AG08395 (cell line): ENCODE results near the gene GNB1.

Source experiments
- DNase-seq: peaks from one replicate; pipeline ENCODE4 v3.0.0; 2012; ENCODE audit warnings: mixed read lengths, low spot score

The GNB1 gene

GRCh38 chr1:1922956-1923833 is 32.3 kb upstream of the GNB1 start:
- DNase-seq: no peak

DNA sequence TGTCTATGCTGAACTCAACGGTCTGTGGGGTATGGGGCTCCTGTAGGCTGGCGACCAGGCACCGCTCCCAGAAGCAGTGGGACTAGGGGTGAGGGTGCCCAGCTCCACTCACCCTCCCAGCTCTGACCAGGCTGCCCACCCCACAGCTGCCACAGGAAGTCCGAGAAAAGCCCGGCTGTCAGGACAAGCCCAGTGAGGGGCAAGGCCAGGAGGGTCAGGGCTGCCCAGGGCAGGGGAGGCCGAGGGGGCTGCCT is 31.7 kb upstream of the GNB1 start:
- DNase-seq: no peak

- DNase-seq: no peak
These were observed 31.2 kb upstream of the GNB1 start for GRCh38 chr1:1921901-1922701.

DNA sequence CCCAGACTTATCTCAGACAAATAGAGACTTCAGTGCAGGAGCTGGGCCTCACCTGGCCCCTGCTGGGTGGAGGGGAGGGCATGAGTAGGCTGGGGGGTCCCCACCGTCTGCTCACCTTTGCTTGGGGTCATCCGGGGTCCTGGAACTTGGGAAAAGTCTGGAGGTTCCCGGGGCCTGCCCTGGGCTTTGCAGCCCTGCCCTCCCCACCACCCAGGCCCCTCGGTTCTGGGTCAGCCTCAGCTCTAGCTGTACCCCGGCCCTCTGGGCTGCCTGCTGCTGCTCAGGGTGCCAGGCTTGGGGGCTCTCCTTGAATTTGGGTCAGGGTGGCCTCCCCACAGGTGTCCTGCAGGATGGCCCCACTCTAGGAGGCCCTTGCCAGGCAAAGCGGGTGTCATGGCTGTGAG is 30.6 kb upstream of the GNB1 start:
- no peak for DNase-seq

DNA sequence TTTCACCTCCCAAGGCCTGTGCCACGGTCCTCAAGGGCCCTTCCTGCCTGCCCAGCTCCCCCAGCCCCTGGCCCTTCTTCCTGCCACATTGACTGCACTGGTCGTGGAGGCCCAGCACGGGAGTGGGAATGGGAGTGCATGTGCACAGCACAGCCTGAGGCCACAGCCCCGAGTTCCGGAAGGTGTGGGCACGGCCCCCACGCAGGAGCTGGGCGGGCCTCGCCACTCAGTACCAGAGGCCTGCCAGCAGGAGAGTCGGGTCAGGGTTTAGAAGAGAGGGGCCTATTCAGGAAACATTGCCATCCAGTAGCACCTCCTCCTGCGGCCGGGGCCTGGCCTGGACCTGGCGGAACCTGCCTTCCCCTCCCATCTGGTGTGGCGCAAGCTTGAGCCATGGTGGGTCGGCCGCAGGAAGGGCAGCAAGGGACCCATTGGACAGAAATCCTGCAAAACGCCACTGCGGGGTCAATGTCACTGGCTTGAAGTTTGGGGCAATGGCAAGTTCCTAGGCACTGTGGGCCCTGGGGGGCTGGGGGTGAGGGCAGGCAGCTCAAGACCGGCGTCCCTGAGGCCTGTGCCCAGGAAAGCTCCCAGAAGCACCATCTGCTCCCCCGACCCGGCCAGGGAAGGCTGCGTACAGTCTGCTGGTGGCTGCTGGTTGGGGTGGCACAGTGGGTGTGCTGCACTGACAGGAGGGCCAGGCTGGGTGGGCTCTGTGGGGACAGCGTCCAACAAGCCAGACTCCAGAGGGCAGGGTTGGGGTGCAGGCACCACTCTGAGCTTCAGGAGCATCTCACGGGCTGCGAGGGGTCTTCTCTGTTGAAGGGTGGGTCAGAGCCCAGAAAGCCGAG is 29.9 kb upstream of the GNB1 start:
- no peak for DNase-seq

- no peak for DNase-seq
These were observed 29.2 kb upstream of the GNB1 start for GRCh38 chr1:1920057-1920607.

DNA sequence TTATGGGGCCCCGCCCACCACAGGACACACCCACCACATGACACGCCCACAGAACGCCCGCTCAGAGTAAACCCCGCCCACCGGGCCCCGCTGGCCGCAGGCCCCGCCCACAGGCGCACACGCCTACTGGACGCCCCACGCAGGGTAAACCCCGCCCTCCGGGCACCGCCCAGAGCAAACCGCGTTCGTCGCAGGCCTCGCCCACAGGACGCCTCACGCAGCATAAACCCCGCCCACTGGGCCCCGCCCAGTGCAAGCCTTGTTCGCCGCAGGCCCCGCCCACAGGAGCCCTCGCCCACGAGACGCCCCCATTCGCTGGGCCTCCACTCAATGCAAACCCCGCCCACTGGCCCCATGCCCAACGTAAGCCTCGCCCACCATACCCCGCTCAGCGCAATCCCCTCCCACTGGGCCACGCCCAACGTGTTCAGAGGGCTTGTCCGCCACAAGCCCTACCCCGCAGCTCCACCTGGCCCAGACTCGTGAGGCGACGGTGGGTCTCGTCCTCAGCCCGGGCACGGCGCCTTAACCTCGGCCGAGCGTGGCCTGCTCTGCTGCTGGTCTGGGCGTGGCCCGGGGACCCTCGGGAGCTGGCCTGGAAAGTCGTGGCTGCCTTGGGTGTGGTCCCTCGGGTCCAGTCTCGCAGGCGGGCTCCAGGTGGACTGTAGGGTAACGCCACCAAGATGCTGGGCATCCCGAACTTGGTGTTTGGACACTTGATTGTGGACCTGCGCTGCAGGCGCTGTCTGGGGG is 28.6 kb upstream of the GNB1 start:
- DNase-seq: peak; percentile 100

DNA sequence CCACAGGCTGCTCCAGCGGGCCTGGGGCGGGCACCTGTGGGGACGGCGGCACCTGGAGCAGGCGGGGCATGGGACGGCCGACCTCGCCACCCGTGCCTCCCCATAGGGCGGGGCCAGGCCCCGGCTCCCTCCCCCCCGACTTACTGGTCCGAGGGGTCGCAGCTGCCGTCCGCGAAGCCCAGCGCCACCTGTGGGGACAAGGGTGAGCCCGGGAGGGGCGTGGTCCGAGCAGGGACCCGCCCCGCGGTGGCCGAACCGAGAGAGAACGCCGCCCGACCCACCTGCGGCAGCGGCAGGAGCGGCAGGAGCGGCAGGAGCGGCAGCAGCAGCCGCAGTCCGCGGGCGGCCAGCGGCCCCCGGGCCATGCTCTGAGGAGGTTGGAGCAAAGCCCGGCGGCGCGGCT is 28.0 kb upstream of the GNB1 start, which contains the start of gene TMEM52:
TSS of gene TMEM52 (minus strand) at position 379 of the 403 bp plus-strand sequence. CDS start at position 365, 14 bp downstream.
- DNase-seq: no peak

DNA sequence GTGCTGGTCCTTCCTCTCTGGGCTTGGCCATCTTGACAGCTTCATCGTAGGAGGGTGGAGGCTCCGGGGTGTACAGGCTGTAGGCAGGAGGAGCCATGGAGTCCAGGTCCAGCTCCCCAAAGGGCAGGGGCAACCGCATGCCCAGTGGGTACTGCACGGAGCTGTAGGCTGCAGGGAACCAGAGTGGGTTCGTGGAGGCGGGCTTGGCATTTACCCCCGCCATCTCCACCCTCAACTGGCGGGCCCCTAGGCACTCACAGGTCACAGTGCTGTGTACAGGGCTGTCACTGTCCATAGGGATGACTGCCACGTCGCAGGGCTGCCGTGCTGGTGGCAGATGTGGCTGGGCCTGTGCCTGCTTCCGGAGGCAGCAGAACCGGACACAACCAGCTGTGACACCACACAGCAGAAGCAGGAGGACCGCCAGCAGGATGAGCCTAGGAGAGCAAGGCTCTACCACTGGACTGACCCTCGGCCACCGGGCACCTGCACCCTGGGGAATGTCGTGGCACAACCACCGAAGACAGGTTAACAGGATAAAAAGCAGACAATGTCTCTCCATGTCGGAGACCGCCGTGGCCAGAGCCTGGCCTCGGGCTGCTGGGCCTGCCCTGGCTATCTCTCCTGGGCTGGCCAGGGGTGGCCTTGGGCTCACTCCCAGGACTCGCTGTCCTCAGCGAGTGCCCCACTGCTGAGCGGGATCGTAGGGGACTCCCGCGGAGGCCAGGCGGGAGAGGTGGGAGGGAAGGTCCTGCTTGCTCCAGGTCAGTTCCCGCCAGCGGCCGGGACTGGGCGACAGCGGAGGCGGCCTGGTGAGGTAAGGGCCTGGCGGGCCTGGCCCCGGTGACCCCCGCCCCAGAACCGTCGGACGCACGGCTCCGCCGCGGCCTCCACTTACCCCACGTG is 27.4 kb upstream of the GNB1 start:
- peak; percentile 15 for DNase-seq

DNA sequence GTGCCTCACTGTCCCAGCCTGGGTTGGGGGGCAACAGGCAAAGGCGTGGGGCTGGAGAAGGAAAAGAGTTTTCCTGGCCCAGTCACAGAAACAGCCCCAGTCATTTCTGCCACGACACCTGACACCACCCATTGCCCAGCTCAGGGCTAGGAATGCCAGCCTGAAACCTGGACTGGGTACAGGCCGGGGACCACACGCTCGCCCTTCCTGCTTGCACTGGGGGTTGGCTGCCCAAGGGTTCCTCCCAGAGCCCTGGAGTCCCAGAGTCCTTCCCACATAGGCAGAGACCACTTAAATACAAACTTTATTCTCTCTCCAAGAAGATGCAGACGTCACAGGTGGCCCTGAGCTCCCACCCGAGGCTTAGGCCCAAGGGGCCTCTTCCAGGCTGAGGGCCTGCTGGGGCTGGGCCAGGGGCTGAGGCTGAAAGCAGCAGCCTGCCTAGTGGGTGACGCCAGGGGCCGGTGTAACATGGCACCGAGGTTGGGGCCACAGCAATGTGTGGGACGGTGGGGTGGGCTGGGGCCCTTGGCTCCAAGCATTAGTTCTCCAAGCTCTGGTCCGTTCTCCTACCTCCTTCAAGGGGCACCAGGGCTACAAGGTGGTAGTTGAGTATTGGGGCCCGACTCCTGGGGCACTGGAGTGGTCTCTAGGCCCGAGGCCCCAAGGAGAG is 26.6 kb upstream of the GNB1 start:
- no peak for DNase-seq

GRCh38 chr1:1916851-1917251 is 26.0 kb upstream of the GNB1 start:
- no peak for DNase-seq

- DNase-seq: no peak
These were observed 25.3 kb upstream of the GNB1 start for GRCh38 chr1:1915911-1916840.

DNA sequence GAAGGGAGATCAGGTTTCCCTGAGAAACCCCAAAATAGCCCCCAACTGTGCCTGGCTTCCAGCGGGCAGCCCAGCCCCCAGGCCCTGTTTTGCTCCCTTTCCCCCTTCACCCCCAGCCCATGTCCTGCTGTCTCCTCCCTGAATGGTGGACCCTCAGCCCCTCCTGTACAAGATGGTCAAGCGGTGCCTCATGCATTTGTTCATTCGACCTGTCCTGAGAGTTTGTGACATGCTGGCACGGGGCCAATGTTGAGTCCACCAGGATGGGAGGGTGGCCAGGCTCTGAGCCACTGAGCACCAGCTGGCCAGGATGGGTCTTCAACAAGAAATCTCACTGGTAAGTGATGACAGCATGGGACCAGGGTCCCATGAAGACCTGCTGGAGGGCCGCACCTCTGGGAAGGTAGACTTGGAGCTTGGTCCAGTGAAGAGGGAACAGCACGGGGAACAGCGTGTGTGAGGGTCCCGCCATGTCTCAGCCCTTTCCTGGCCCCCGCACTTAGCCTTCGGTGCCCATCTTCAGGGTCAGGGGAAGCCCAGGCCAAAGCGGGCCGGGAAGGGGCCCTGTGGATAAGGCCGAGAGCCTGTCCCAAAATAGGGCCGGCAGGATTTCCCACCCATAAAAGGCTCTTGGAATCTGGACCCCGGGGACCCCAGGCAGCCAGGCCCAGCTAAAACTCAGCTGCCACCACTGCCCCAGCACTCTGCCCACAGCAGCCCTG is 24.2 kb upstream of the GNB1 start, which contains the start of gene CALML6:
TSS of gene CALML6 (plus strand) at position 290 of the 722 bp plus-strand sequence. CDS start at position 311, 21 bp downstream.
- no peak for DNase-seq

DNA sequence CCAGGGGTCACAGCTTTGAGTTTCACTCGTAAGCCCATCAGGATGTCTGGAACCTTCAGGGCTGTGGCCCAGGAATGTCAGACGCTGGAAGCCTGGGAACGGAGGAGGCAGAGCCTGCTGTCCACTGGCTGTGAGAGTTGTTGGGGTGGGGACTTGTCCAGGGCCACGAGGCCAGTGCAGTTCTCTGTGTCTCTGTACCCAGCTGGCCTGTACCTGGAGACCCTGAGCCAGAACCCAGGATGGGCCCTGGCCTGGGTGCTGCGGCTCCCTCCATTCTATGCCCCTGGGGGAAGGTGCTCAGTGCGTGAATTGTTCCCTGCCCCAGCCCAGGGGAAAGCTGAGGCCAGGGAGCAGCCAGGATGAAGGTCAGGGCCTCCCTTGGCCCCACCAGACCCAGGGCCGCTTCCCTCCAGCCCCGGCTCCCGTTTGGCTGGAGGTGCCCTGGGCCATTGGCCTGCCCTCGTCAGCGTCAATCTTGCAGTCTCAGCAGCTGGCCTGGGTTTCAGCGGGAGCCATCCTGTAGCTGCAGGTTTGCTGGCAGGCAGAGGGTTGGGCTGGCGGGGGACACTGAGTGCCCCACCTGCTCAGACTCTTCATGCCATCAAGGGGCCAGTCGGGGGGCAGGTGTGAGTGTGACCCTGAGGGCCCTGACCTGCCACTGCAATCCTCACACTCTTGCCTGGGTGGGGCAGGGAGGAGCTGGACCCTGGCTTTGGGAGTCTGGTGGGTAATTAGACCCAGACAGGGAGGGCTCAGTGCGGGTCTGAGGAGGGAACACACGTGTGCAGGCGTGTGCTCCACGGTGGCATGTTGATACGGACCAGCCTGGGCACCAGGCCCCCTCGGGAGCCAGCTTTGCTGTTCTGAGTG is 23.4 kb upstream of the GNB1 start:
- DNase-seq: no peak

GRCh38 chr1:1911350-1912041 is 20.6 kb upstream of the GNB1 start:
- no peak for DNase-seq

GRCh38 chr1:1910651-1911331 is 19.9 kb upstream of the GNB1 start:
- DNase-seq: no peak
